ENCODE results near the gene ZBTB16.

DNA sequence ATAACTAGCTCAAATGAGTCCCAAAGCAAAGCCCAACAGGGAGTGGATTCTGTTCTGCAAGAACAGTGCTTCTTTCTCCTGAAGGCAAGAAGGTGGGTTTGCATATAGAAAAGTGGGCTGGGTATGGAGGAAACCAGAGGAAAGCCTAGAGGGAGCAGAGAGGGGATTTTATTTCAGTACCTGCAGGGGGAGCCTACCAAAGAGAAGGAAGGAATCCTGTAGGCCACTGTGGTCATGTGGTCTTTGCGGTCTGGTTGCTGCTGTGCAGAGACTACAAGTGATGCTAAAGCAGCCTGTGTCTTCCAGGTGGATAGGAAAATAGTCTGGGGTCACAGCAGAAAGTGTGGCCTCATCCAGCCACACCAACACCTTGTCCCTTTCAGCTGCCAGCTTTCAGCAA lies 33.2 kb upstream of the ZBTB16 start:
- TF ChIP-seq, protein P1, sequence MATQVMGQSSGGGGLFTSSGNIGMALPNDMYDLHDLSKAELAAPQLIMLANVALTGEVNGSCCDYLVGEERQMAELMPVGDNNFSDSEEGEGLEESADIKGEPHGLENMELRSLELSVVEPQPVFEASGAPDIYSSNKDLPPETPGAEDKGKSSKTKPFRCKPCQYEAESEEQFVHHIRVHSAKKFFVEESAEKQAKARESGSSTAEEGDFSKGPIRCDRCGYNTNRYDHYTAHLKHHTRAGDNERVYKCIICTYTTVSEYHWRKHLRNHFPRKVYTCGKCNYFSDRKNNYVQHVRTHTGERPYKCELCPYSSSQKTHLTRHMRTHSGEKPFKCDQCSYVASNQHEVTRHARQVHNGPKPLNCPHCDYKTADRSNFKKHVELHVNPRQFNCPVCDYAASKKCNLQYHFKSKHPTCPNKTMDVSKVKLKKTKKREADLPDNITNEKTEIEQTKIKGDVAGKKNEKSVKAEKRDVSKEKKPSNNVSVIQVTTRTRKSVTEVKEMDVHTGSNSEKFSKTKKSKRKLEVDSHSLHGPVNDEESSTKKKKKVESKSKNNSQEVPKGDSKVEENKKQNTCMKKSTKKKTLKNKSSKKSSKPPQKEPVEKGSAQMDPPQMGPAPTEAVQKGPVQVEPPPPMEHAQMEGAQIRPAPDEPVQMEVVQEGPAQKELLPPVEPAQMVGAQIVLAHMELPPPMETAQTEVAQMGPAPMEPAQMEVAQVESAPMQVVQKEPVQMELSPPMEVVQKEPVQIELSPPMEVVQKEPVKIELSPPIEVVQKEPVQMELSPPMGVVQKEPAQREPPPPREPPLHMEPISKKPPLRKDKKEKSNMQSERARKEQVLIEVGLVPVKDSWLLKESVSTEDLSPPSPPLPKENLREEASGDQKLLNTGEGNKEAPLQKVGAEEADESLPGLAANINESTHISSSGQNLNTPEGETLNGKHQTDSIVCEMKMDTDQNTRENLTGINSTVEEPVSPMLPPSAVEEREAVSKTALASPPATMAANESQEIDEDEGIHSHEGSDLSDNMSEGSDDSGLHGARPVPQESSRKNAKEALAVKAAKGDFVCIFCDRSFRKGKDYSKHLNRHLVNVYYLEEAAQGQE (IDR thresholded peaks at IDR 0.05; ENCODE audit: insufficient read depth in 1 of 2, low read depth in 2 of 2, low read length in 1 of 2) = no peak
- TF ChIP-seq, protein P2, sequence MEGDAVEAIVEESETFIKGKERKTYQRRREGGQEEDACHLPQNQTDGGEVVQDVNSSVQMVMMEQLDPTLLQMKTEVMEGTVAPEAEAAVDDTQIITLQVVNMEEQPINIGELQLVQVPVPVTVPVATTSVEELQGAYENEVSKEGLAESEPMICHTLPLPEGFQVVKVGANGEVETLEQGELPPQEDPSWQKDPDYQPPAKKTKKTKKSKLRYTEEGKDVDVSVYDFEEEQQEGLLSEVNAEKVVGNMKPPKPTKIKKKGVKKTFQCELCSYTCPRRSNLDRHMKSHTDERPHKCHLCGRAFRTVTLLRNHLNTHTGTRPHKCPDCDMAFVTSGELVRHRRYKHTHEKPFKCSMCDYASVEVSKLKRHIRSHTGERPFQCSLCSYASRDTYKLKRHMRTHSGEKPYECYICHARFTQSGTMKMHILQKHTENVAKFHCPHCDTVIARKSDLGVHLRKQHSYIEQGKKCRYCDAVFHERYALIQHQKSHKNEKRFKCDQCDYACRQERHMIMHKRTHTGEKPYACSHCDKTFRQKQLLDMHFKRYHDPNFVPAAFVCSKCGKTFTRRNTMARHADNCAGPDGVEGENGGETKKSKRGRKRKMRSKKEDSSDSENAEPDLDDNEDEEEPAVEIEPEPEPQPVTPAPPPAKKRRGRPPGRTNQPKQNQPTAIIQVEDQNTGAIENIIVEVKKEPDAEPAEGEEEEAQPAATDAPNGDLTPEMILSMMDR (IDR thresholded peaks at IDR 0.05) = no peak; the same call in 1 of the 2 replicates
- TF ChIP-seq POLR2AphosphoS5 (IDR thresholded peaks at IDR 0.05; ENCODE audit: low read depth, low read length) (no peak), TCF7L2 (IDR thresholded peaks at IDR 0.05; ENCODE audit: low read depth, low read length) (no peak)

Data from Panc1 (cell line).